Omental fat pad (tissue), 4 donors: ENCODE measurements around the gene C10orf90. TPM values are rescaled to one million over a fixed set of nuclear protein-coding genes. Genes with fewer than 3 reads are reported as not detected.

Experiments used
- ATAC-seq: fragments of 150-250 bp; one replicate; pipeline ENCODE4 v1.9.1; 2016; ENCODE audit warnings: mild to moderate bottlenecking, moderate library complexity; ENCODE audit not compliant: low FRiP score
- DNase-seq: peaks from one replicate; pipeline ENCODE4 v3.0.0-alpha.2; 2019; ENCODE audit warnings: low spot score
- CTCF ChIP-seq, 3 donors: fragments of 450-650 bp; IDR thresholded peaks; one replicate each; pipeline ENCODE4 v1.5.1; 2016 to 2017; ENCODE audit warnings: antibody characterized with exemption in 3 of 3, mild to moderate bottlenecking in 3 of 3, moderate library complexity in 2 of 3
- total RNA-seq, 4 donors: library from RNA; depleted of rRNA; stranded (reverse); fragments of >200 nt; gene quantifications; one replicate each; pipeline ENCODE4 v1.1.0, GENCODE V29; 2016

The C10orf90 gene
- total RNA-seq, 4 donors from 2014 or later, result 0.72 to 0.75 TPM; not detected in 2

GRCh38 chr10:126544565-126544964, 125.9 kb downstream of the C10orf90 start:
- TF ChIP-seq CTCF (IDR thresholded peaks at IDR 0.05), result no peak
- DNase-seq (no peak), ATAC-seq (no peak)

- no peak for ATAC-seq
- no peak for TF ChIP-seq CTCF (IDR thresholded peaks at IDR 0.05)
- DNase-seq, result no peak
Measured at GRCh38 chr10:126538439-126539135, 131.9 kb downstream of the C10orf90 start.

- no peak for TF ChIP-seq CTCF (IDR thresholded peaks at IDR 0.05)
- ATAC-seq (no peak), DNase-seq (no peak)
Measured at GRCh38 chr10:126536656-126537055, 133.8 kb downstream of the C10orf90 start.

GRCh38 chr10:126536148-126536547, 134.3 kb downstream of the C10orf90 start:
- DNase-seq (no peak), ATAC-seq (no peak)
- no peak for TF ChIP-seq CTCF (IDR thresholded peaks at IDR 0.05)

GRCh38 chr10:126533644-126534043, 136.8 kb downstream of the C10orf90 start:
- no peak for ATAC-seq
- DNase-seq, result no peak
- no peak for TF ChIP-seq CTCF (IDR thresholded peaks at IDR 0.05)

- TF ChIP-seq CTCF (IDR thresholded peaks at IDR 0.05), result no peak
- ATAC-seq (no peak), DNase-seq (no peak)
Measured at GRCh38 chr10:126528315-126528835, 142.1 kb downstream of the C10orf90 start.
